ENCODE measurements around the gene CABCOCO1. TPM values are rescaled to one million over a fixed set of nuclear protein-coding genes. Genes with fewer than 3 reads are reported as not detected.

Gene CABCOCO1
- total and polyA plus RNA-seq, 10 of the 15 experiments (the other 5 are each of a cell fraction or from before 2014, with no cell fraction given), result not detected

- no peaks in the 10 kb centered on the region for H4K20me1 ChIP-seq (ENCODE audit: control insufficient read depth, insufficient read depth)
- BruUV-seq (replicated peaks), result no TSS peak
- RAD21 ChIA-PET (ENCODE audit: unreplicated experiment), result interaction anchor here (1.2 kb wide), 1 partner anchor 55 kb away, joined by 3 read pairs; no protein-coding TSS in a partner anchor
- H2AFZ ChIP-seq (ENCODE audit: control insufficient read depth, low read depth, low read length), result no peak overlapping the region
- H3K79me2 ChIP-seq (ENCODE audit: control insufficient read depth, insufficient read depth, low read length), result no peaks in the 10 kb centered on the region
- intact Hi-C loops (cut with micrococcal nuclease; ENCODE audit: unreplicated experiment) (no loop called here), in situ Hi-C loops (cut with MboI) (no loop called here)
- no peak for TF ChIP-seq E2F4 (IDR thresholded peaks at IDR 0.05; ENCODE audit: low read depth, low read length)
- no peak for TF ChIP-seq BCLAF1 (IDR thresholded peaks at IDR 0.05)
- no peak for TF ChIP-seq ZNF217 (IDR thresholded peaks at IDR 0.05)
- no peak for TF ChIP-seq BRCA1 (IDR thresholded peaks at IDR 0.05; ENCODE audit: low read depth, low read length)
- no peak for TF ChIP-seq USF2 (IDR thresholded peaks at IDR 0.05; ENCODE audit: borderline replicate concordance, low read depth, low read length)
- no peak for TF ChIP-seq CEBPB (IDR thresholded peaks at IDR 0.05; ENCODE audit: borderline replicate concordance in 1 of 2, low read depth in 2 of 2, low read length in 2 of 2)
- no peak for TF ChIP-seq SPI1 (IDR thresholded peaks at IDR 0.05; ENCODE audit: borderline replicate concordance, insufficient read depth, low read depth, low read length)
- TF ChIP-seq HSF1 (IDR thresholded peaks at IDR 0.05; ENCODE audit: low read depth, low read length), result no peak
- TF ChIP-seq IKZF1 (conservative IDR thresholded peaks at IDR 0.05), result no peak
- TF ChIP-seq ZNF592 (IDR thresholded peaks at IDR 0.05), result no peak
- no peak for TF ChIP-seq RUNX3 (IDR thresholded peaks at IDR 0.05; ENCODE audit: low read length)
- TF ChIP-seq POU2F2 (IDR thresholded peaks at IDR 0.05; ENCODE audit: borderline replicate concordance, low read depth, low read length), result no peak
- CTCF ChIA-PET, result no interaction called here
- H3K36me3 ChIP-seq (ENCODE audit: control insufficient read depth in 2 of 2, insufficient read depth in 2 of 2, low read length in 1 of 2), result no peaks in the 10 kb centered on the region
- H3K4me2 ChIP-seq (ENCODE audit: control insufficient read depth, insufficient read depth), result no peak overlapping the region
- DNase-seq (ENCODE audit: low read depth, low spot score) (no peak), ATAC-seq (no peak), FAIRE-seq (no peak)
- SMC1A ChIA-PET (ENCODE audit: uncharacterized antibody, unreplicated experiment), result interaction anchor here (0.9 kb wide), 1 partner anchor 17 kb away, joined by 3 read pairs; no protein-coding TSS in a partner anchor
- no peaks in the 10 kb centered on the region for H3K27me3 ChIP-seq (replicated peaks in 1 of 2; ENCODE audit: control insufficient read depth in 2 of 2, insufficient read depth in 2 of 2, low read length in 1 of 2)
- no peak overlapping the region for H3K27ac ChIP-seq (ENCODE audit: control insufficient read depth, insufficient read depth)
- POLR2A ChIA-PET, result no interaction called here
- H3K9ac ChIP-seq (ENCODE audit: control insufficient read depth, insufficient read depth, low read length), result no peak overlapping the region
- 0% methylated on average over 1 of the region's 1 CpG for WGBS (ENCODE audit: insufficient coverage, insufficient replicate concordance, low lambda C conversion rate, missing lambda C conversion rate)
- no peak overlapping the region for H3K4me3 ChIP-seq
- no peaks in the 10 kb centered on the region for H3K4me1 ChIP-seq (ENCODE audit: control insufficient read depth, insufficient read depth, low read length)
- H3K9me3 ChIP-seq (replicated peaks; ENCODE audit: control insufficient read depth, insufficient read depth, low read length), result no peaks in the 10 kb centered on the region
Observed at GRCh38 chr10:61766927-61767326, 104.2 kb downstream of the CABCOCO1 start.
